DMS53 (cell line): ENCODE data around the gene DTHD1.
A peak's percentile ranks its signal among the peaks of the same experiment; 100 is the strongest.

Experiments used
- DNase-seq: peaks from one replicate; lab custom pipeline; 2025; lab: John Stamatoyannopoulos, UW

The DTHD1 gene

DNA sequence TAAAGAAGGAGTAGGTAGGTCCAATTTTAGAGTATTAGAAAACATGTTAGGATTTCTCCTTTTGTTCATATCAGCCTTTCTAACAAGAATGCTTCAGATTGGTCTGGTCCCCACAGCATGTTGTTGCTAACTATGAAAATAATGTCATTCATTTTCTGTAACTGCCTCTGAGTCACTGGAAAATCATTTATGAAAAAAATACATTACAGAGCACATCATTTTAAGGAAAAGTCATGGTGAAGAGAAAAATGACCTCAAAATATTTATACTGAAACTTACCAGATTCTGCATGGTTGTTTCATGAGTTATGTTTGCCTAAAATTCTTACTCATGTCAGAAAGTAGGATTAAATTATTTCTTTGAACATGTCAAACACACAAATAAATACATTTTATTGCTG is 35.2 kb downstream of the DTHD1 start:
- no peak for DNase-seq

DNA sequence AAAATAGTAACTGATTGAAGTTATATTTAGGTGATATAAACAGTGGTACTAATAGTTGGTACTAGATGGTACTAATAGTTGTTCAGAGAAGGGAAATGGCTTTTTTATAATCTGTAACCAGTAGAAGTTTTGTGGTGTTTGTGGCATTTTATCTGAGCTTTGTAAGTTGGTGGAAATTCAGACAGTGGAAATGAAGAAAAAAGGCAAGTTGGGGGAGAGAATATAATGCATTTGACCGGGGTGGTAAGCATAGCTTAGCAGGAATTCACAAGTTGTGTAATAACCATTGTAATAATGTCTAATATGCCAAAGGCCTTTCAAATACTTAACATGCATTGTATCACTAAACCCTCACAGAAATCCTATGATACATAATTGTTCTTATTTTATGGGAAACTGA is 36.3 kb downstream of the DTHD1 start:
- no peak for DNase-seq

DNA sequence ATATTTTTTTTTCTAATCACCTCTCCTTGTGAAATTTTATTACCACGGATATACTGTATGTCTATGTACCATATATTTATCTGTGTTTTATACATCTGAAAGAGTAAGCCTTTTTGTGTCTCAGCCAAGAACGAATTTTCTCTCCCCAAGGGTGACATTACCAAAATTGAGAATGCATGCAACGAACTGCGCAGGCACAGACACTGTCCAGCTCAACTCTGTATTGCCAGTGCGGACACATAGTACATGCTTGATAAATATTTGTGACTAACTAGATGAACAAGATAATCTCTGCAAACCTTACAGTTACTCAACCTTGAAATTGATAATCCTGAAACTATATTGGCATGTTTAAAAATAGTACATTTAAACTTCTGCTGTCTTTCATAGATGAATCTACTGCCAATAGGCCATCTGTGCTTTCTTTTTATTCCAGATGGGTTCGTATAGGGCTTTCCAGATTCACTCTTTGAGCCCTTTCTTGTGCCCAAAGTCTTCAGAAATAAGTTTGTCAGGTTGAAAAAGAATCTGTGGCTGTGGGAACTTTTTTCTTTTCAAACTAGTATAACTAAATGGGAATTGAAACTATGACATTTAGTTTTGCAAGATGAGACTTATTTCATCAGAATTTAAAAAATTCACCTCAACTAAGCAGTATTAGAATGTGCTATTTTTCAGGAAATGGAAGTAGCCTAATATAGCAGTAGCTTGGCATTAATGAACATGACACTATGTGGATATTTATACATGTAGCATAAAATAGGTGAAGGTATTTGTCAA is 38.9 kb downstream of the DTHD1 start:
- DNase-seq: no peak

DNA sequence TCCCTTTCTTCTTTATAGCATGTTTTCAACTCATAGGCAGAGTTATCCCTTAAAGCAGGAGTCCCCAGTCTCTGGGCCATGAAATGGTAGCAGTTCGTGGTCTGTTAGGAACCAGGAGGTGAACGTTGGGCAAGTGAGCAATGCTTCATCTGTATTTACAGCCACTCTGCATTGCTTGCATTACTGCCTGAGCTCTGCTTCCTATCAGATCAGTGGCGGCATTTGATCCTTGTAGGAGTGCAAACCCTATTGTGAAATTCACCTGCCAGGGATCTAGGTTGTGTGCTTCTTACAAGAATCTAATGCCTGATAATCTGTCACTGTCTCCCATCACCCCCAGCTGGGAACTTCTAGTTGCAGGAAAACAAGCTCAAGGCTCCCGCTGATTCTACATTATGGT is 39.8 kb downstream of the DTHD1 start:
- no peak for DNase-seq

DNA sequence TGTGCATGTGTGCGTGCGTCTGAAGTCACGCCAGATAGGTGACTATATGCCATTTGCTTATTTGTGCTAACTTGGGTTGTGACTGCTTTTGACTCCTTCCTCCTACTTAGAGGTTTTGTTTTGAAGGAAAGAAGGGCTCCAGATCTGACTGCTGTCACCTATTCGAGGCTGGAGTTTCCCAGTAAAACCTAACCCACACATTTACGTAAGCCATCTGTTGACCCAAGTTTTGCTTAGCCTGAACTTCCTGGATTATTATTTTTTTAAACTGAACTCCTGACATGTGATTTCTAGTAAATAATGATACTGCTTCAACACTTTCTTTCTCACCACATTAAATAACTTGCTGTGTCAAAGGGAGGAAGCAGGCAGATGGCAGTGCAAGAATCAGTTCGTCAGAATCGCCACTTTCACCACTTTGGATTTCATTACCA is 41.5 kb downstream of the DTHD1 start:
- DNase-seq: no peak

DNA sequence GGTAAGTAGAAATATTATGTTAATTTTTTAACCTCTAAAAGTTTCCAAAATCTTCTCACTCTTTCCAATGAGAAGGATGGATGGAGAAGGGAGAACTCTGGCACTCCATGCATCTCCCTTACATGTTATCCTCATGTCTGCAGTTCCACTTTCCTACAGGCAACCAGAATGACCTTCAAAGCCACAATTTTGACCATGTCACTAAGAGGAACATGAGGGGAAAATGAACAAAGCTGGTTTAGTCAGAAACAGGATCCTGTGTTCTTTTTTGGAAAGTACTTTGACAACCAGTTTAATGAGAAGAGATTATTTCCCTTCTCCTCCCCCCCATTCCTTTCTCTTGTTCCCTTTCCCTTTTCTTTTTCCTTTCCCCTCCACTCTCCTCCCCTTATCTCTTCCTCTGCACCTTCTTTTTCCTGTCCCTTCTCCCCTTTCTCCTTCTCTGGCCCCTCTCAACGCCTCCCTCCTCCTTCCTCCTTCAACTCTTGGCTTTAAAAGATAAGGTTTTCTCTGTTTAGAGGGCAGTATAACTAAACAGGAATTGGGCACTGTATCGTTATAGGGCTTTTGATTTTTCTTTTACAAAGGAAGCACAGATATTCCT is 42.5 kb downstream of the DTHD1 start:
- no peak for DNase-seq

DNA sequence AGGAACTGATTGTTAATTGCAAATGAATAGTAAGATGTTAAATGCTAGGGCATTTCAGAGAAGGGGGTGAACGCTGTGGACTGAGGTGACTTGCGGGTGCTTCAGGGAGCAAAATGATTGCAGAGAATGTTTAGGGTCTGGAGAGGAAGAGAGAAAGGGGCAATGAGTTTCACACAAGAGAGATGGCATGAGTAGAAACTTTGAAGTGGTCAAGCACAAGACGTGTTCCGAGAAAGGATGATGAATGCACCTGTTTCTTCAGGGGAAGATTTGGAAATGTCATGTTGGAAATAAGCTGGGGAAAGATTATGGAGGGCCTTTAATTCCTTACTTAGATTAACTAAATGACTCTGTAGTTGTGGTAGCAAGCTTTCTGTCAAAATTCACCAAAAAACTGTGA is 43.4 kb downstream of the DTHD1 start:
- no peak for DNase-seq

DNA sequence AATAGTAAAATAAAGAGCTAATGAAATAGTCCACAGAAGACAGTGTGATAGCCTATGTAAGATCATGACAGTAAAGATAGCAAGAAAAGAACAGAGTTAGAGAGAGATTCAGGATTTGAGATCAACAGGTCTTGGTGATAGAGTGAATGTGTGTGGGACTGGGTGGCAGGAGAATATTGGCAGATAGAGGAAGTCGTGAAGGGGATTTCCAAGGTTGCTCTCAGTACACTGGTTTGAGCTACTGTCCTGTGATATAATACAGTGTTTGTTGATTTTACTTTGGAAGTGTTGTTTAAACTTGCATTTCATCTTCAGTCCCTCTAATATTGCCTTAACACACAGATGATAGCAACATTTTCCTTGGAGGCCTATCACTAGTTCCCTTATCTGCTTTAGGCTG is 44.1 kb downstream of the DTHD1 start:
- peak; percentile 21 for DNase-seq

DNA sequence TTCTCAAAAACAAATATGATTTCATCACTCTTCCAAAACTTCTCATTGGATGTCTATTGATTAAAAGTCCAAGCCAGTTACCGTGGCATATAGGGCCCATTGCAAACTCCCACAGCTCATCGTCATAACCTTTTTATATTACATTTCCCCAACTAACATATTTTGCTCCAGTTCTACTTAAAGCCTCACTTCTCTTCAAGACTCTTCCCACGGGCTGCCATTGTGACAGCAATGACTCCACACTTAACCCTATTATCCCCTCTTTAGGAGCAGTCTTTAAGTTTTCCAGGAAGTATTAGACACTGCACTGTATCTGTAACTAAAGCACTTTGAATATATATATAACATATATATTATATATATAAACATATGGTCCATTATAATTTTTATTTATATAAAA is 44.5 kb downstream of the DTHD1 start:
- no peak for DNase-seq

DNA sequence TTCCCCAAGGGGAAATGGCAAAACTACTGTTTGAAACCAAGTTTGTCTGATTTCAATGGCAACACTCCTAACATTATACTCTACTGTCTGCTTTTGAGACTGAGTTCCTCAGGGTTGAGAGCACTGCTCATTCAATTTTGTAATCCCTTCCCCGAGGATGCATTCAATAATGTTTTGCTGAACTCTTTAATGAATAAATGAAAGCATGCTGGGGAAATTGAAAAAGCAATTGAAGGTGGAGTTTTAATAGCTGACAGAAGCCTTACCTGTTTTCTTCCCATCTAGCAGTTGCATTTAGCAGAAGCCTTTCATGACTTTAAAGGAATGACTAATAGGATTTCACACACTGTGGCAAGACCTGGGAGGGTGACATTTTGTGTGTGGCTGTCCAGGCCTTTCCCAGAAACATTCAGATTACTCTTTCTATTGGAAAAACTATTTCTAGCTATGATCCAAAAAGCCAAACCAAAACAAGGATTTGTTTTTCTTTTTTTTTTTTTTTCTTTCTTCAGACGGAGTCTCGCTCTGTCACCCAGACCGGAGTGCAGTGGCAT is 45.1 kb downstream of the DTHD1 start:
- no peak for DNase-seq

DNA sequence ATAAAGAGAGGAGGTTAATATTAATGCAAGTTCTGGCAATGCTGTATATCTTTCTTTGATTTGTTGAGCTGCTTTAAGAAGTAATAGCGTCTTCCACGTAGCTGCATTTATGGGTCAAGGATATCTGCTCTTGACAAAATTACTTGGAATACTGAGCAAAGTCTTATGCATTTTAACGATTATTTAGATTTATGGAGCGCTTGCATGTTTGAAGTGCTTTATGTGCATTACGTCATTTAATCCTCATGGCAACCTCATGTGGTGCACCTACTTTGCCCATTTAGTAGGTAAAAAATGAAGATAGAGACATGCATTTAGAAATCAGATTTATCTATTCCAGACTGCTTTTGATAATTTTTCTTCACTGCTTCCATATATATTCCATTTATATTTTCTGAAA is 46.0 kb downstream of the DTHD1 start:
- no peak for DNase-seq

DNA sequence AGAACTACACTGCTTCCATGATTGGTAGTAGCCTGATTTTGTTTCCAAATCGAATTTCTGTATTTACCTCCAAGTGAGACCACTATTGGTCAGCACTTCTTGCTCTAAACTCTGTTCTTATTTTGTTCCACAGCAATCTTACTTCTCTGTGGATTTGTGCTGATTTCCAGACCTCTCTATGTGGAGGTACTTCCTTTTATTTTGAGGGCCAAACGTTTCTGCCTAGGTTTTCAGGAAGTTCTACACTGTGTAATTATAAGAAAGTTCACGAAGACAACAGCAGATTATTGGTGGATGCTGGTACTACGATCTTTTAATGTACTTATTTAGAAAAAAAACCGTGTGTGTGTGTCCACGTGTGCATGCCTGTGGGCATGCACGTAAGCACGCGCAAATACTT is 46.7 kb downstream of the DTHD1 start:
- no peak for DNase-seq

DNA sequence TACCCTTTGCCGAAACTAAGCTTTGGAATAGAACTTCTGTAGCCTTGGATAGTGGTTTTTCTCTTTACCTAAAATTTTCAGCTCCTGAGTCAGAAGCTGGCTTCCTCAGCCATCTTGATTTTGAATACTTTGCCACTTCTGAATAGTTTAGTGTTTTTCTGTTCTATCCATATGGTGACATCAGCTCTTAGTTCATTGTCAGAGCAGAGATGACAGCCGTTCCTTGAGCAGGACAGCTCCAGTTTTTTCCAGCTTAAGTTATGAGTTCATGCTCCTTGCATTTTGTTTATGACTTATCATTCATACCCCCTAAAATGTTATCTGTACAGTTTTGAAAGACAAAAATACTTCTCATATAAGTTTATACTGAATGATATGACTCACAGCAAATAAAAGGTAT is 47.8 kb downstream of the DTHD1 start:
- no peak for DNase-seq

DNA sequence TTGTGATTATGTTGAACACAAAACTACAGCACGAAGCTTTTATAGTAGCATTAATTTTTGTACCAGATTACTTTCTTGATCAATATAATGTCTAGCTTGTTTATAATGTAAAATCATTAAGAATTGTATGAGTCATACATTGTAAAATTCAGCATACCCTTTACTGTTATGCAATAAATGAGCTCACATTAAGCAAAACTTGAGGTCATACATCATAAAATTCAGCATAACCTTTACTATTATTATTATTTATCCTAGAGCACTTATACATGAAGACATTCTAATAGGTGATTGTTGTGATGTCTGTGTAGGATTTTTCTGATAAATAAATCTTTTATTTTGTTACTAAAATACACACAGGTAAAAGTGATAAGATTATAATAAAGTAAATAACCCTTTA is 49.4 kb downstream of the DTHD1 start:
- no peak for DNase-seq

DNA sequence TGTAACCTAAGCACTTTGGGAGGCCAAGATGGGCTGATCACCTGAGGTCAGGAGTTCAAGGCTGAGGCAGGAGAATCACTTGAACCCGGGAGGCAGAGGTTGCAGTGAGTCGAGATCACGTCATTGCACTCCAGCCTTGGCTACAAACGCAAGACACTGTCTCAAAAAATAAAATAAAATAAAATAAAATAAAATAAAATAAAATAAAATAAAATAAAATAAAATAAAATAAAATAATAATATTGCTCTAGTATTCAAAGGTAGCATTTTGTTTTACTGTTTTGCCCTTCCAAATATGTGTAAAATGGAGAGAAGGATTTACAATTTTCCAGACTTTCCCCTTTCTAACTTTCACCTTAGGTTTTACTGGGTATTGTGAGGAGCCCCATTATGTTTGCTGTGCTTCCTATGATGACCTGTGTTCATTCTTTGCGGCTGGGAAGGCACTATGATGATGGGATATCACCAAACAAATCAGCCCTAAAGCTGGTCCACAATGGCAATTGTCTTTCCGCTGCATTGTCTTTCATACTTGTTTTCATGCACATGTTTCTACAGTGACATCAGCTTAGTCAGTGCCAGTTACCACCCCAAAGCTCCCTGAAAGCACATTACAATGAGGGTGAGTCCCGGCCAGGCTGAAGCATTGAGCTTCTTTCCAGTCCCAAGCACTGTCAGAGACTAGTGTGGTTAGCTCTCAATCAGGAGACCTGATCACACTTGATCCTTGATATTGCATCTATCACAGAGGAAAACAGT is 50.8 kb downstream of the DTHD1 start:
- DNase-seq: no peak

DNA sequence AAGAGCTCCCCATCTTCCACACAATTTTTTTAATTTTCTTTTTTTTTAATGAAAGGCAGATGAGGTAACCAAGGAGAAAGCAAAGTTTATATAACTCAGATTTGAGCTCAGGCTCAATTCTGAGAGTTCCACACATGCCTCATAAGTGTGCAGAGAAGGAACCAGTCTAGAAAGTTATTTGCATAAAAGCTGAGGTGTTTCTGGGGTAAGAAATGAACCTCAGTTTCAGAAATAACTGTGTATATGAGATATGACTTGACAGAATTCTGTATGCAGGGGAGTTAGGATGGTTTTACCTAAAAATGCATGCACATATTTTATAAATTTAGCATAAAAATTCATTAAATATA is 51.3 kb downstream of the DTHD1 start:
- no peak for DNase-seq

DNA sequence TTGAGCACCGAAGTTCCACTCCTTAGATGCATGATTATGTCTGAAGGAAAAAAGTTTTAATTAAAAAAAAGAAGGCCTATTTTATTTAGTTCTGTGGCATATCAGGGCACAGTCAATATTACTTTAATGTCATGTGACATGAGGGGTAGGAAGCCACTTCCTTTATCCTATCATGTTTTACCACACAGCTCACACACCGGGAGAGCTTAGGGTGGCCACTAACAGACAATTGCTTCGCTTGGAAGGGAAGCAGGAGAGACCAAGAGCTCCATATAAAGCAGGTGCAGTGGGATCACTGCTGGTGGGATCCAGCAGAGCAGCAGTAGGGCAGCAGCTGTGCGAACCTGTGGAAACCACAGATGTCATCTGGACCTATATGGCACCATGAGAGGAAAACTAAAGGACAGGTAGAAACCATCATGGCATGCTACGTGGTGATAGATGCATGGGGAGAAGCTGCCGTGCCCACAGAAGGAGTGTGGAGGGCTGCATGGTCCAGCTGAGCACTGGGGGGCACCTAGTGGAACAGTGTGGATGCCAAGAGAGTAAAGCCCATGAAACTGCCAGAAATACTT is 52.0 kb downstream of the DTHD1 start:
- DNase-seq: no peak

DNA sequence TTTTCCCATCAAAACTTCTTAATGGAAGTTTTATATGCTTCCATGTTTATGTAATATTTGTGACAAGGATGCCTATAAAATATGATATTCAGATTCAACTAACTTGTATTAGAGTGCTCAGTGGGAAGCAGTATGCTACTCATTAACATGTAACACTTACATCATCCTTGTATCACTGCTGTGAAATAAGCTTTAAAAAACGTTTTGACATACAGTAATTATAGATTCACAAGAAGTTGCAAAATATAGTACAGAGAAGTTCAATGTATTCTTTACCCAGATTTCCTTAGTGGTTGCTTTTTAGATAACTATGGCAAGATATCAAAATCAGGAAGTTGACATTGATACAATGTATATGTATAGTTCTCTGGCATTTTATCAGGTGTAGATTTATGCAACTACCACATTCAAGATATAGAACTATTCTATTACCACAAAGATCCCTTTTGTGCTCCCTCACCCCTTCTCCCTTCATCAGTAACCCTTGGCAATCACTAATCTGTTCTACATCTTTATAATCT is 56.3 kb downstream of the DTHD1 start:
- DNase-seq: no peak

DNA sequence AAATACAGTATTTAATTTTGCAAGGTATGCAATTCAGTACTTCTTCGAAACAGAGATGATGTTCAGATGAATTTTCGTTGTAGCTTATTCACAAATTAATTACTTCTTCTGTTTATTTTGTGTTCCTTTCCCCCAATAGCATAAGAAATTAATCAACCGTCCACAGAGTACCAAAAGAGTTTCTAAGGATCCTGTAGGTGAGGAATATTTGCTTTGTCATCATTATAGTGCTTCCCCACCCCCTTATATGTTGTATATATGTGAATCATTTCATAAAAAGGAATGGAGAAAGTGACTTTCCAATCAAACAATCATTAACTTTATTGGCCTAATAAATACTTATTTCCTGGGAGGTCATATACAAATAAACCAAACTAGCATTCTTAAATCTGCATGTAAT is 57.6 kb downstream of the DTHD1 start:
- no peak for DNase-seq

DNA sequence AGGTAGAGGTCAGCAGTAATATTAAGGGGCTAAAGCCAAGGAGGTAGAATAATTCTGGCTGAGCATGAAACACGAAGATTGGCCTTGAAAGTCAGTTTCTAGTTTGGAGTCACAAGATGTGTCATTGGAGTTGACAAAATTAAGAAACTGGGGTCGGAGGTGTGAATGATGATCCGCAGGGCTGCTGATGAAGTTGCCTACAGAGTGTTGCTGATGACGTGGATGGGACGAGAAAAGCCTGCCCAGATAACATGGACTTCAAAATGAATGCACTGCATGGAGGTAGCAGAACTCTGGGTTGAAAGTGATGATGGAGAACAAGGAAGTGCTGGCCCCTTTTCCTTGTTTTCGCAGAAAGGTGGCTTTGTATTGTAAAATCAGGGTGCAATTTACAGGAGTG is 60.5 kb downstream of the DTHD1 start:
- no peak for DNase-seq

DNA sequence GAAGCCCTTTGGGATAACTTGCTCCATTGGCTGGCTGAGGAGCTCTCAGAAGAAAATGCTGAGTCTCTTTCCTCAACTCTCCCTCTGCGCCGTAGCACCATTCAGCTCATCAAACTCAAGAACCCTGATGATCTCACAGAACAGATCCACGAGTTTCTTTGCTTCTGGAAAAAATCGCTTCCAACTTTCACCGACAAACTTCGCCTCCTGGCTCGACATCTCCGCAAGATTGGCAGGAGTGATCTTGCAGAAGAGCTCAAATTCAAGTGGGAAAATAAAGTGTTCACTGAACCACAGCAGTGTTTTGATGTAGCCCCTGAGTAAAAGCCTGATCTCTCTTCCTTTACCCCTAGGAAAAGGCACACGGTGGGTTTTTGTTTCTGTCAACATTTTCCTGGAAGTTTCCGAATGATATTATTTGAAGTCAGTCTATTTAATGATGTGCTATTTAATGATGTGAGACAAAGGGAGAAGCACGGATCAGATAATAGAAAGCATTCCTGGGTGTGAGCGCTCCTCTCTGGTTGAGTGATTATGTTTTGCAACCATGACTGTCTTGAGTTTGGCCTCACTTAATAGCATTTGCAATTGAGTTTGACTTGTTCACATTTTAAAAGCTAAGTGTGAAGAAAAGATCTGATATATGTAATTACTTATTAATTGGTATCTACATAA is 62.2 kb downstream of the DTHD1 start:
- no peak for DNase-seq

DNA sequence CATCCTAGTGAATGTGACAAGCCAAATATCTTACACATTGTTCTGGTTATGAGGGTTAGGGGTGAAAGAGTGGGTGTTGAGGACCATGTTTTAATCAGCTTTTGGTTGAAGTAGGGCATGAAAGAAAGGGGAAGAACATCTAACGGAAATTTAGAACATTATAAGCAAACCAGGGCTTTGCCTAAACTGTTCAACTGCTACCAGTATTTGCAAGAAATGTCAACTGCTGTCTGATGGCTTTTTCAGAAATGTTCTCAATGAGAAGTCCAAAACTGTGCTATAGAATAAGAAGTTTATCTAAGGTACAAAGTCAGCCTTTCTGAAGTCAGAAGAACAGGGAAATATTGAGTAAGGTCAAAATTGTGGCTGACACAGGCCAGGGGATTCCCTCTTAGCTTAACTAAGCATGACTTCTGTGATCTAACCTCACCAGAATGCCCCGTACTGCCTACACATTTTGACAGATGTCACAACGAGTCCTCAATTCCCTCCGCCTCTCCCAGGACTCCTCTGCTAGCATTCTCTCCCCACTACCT is 67.1 kb downstream of the DTHD1 start:
- peak; percentile 8 for DNase-seq
